ENCODE results near the gene BACH1.
"Not testable (repeated sequence)": the region's sequence is repeated elsewhere in the genome, so short reads cannot be mapped to it uniquely, and the experiment has no call there.

BACH1 gene

GRCh38 chr21:29346771-29347170, 48.0 kb downstream of the BACH1 start:
- in situ Hi-C loops (cut with MboI; ENCODE audit: low pct_unique_long_range_greater_than_20kb, low sequenced_read_pairs, unreplicated experiment) = no loop called here
- no peak for TF ChIP-seq CTCF (IDR thresholded peaks at IDR 0.05; ENCODE audit: extremely low read depth, insufficient read depth, missing control alignments)
- no peak for DNase-seq (ENCODE audit: low spot score)

GRCh38 chr21:29347274-29347681, 48.6 kb downstream of the BACH1 start:
- no peak for DNase-seq (ENCODE audit: low spot score)
- in situ Hi-C loops (cut with MboI; ENCODE audit: low pct_unique_long_range_greater_than_20kb, low sequenced_read_pairs, unreplicated experiment) = no loop called here
- TF ChIP-seq CTCF (IDR thresholded peaks at IDR 0.05; ENCODE audit: extremely low read depth, insufficient read depth, missing control alignments) = no peak

- DNase-seq (ENCODE audit: low spot score) = no peak
- in situ Hi-C loops (cut with MboI; ENCODE audit: low pct_unique_long_range_greater_than_20kb, low sequenced_read_pairs, unreplicated experiment) = no loop called here
- no peak for TF ChIP-seq CTCF (IDR thresholded peaks at IDR 0.05; ENCODE audit: extremely low read depth, insufficient read depth, missing control alignments)
These were observed 51.0 kb downstream of the BACH1 start for GRCh38 chr21:29349702-29350101.

- in situ Hi-C loops (cut with MboI; ENCODE audit: low pct_unique_long_range_greater_than_20kb, low sequenced_read_pairs, unreplicated experiment) = no loop called here
- no peak for TF ChIP-seq CTCF (IDR thresholded peaks at IDR 0.05; ENCODE audit: extremely low read depth, insufficient read depth, missing control alignments)
- DNase-seq (ENCODE audit: low spot score) = no peak
These were observed 51.6 kb downstream of the BACH1 start for GRCh38 chr21:29350246-29350779.

- no peak for TF ChIP-seq CTCF (IDR thresholded peaks at IDR 0.05; ENCODE audit: extremely low read depth, insufficient read depth, missing control alignments)
- in situ Hi-C loops (cut with MboI; ENCODE audit: low pct_unique_long_range_greater_than_20kb, low sequenced_read_pairs, unreplicated experiment) = no loop called here
- no peak for DNase-seq (ENCODE audit: low spot score)
These were observed 53.0 kb downstream of the BACH1 start for GRCh38 chr21:29351691-29352090.

- DNase-seq (ENCODE audit: low spot score); in situ Hi-C loops (cut with MboI; ENCODE audit: low pct_unique_long_range_greater_than_20kb, low sequenced_read_pairs, unreplicated experiment): not testable (repeated sequence)
These were observed 56.5 kb downstream of the BACH1 start for GRCh38 chr21:29355043-29355710.

- not testable (repeated sequence) for DNase-seq (ENCODE audit: low spot score)
These were observed 57.6 kb downstream of the BACH1 start for GRCh38 chr21:29356291-29356690.

GRCh38 chr21:29356810-29357209, 58.1 kb downstream of the BACH1 start:
- in situ Hi-C loops (cut with MboI; ENCODE audit: low pct_unique_long_range_greater_than_20kb, low sequenced_read_pairs, unreplicated experiment); DNase-seq (ENCODE audit: low spot score): not testable (repeated sequence)

More at GRCh38 chr21:29356291-29356690, 57.6 kb downstream of the BACH1 start:
- in situ Hi-C loops (cut with MboI; ENCODE audit: low pct_unique_long_range_greater_than_20kb, low sequenced_read_pairs, unreplicated experiment) = not testable (repeated sequence)
